Rectal smooth muscle tissue (tissue), 1 donor: ENCODE measurements around the gene CCDC186.

ENCODE experiments used
- H3K27ac ChIP-seq: one replicate; pipeline ENCODE4 v1.7.0; 2013; ENCODE audit warnings: low read depth, low read length, inconsistent platforms
- H3K27me3 ChIP-seq: one replicate; pipeline ENCODE4 v1.7.0; 2013; ENCODE audit warnings: low read length; ENCODE audit not compliant: control insufficient read depth, insufficient read depth
- H3K36me3 ChIP-seq: one replicate; pipeline ENCODE4 v1.7.0; 2013; ENCODE audit warnings: low read length; ENCODE audit not compliant: control insufficient read depth, insufficient read depth
- H3K4me1 ChIP-seq: one replicate; pipeline ENCODE4 v1.7.0; 2013; ENCODE audit warnings: low read length; ENCODE audit not compliant: control insufficient read depth, insufficient read depth
- H3K4me3 ChIP-seq: one replicate; pipeline ENCODE4 v1.7.0; 2013; ENCODE audit warnings: low read length
- H3K9ac ChIP-seq: one replicate; pipeline ENCODE4 v1.7.0; 2013; ENCODE audit warnings: low read length

The CCDC186 gene

GRCh38 chr10:114096864-114097263 lies 77.1 kb downstream of the CCDC186 start:
- Histone ChIP-seq H3K27ac (no peak overlapping the region), H3K27me3 (peaks cover 5% of the 10 kb centered on the region), H3K4me3 (no peak overlapping the region)

GRCh38 chr10:114095559-114096337 lies 78.3 kb downstream of the CCDC186 start:
- Histone ChIP-seq H3K36me3 (no peaks in the 10 kb centered on the region), H3K9ac (no peak overlapping the region), H3K4me1 (no peaks in the 10 kb centered on the region), H3K4me3 (no peak overlapping the region), H3K27me3 (no peaks in the 10 kb centered on the region), H3K27ac (no peak overlapping the region)

More at GRCh38 chr10:114096864-114097263, 77.1 kb downstream of the CCDC186 start:
- no peaks in the 10 kb centered on the region for H3K4me1 ChIP-seq
- no peak overlapping the region for H3K9ac ChIP-seq
- no peaks in the 10 kb centered on the region for H3K36me3 ChIP-seq

GRCh38 chr10:114094795-114095194 lies 79.2 kb downstream of the CCDC186 start:
- Histone ChIP-seq H3K27me3 (no peaks in the 10 kb centered on the region), H3K27ac (no peak overlapping the region), H3K9ac (no peak overlapping the region), H3K4me1 (no peaks in the 10 kb centered on the region), H3K4me3 (no peak overlapping the region), H3K36me3 (no peaks in the 10 kb centered on the region)

- H3K4me3 ChIP-seq = no peak overlapping the region
- no peaks in the 10 kb centered on the region for H3K27me3 ChIP-seq
- H3K36me3 ChIP-seq = no peaks in the 10 kb centered on the region
- no peaks in the 10 kb centered on the region for H3K4me1 ChIP-seq
- no peak overlapping the region for H3K27ac ChIP-seq
- no peak overlapping the region for H3K9ac ChIP-seq
Observed at GRCh38 chr10:114087655-114088054, 86.3 kb downstream of the CCDC186 start.

- H3K4me3 ChIP-seq = no peak overlapping the region
- no peaks in the 10 kb centered on the region for H3K36me3 ChIP-seq
- H3K9ac ChIP-seq = no peak overlapping the region
- H3K27me3 ChIP-seq = no peaks in the 10 kb centered on the region
- no peaks in the 10 kb centered on the region for H3K4me1 ChIP-seq
- H3K27ac ChIP-seq = no peak overlapping the region
Observed at GRCh38 chr10:114087255-114087654, 86.7 kb downstream of the CCDC186 start.

GRCh38 chr10:114084215-114084614 lies 89.8 kb downstream of the CCDC186 start:
- Histone ChIP-seq H3K27me3 (no peaks in the 10 kb centered on the region), H3K4me3 (no peak overlapping the region), H3K4me1 (no peaks in the 10 kb centered on the region), H3K9ac (no peak overlapping the region), H3K27ac (no peak overlapping the region), H3K36me3 (no peaks in the 10 kb centered on the region)

GRCh38 chr10:114083040-114083439 lies 91.0 kb downstream of the CCDC186 start:
- H3K27me3 ChIP-seq = no peaks in the 10 kb centered on the region
- H3K9ac ChIP-seq = no peak overlapping the region
- no peak overlapping the region for H3K27ac ChIP-seq
- no peaks in the 10 kb centered on the region for H3K36me3 ChIP-seq
- no peak overlapping the region for H3K4me3 ChIP-seq
- H3K4me1 ChIP-seq = no peaks in the 10 kb centered on the region

GRCh38 chr10:114081911-114082583 lies 92.0 kb downstream of the CCDC186 start:
- Histone ChIP-seq H3K4me1 (no peaks in the 10 kb centered on the region), H3K4me3 (no peak overlapping the region), H3K27ac (no peak overlapping the region), H3K9ac (no peak overlapping the region), H3K27me3 (no peaks in the 10 kb centered on the region), H3K36me3 (no peaks in the 10 kb centered on the region)

GRCh38 chr10:114079421-114079820 lies 94.6 kb downstream of the CCDC186 start:
- no peak overlapping the region for H3K27ac ChIP-seq
- H3K9ac ChIP-seq = no peak overlapping the region
- H3K27me3 ChIP-seq = no peaks in the 10 kb centered on the region
- H3K4me3 ChIP-seq = no peak overlapping the region
- H3K4me1 ChIP-seq = no peaks in the 10 kb centered on the region
- no peaks in the 10 kb centered on the region for H3K36me3 ChIP-seq

- Histone ChIP-seq H3K4me3 (no peak overlapping the region), H3K4me1 (no peaks in the 10 kb centered on the region), H3K9ac (no peak overlapping the region), H3K36me3 (no peaks in the 10 kb centered on the region), H3K27ac (no peak overlapping the region), H3K27me3 (no peaks in the 10 kb centered on the region)
Observed at GRCh38 chr10:114078346-114078745, 95.7 kb downstream of the CCDC186 start.

GRCh38 chr10:114077815-114078219 lies 96.2 kb downstream of the CCDC186 start:
- Histone ChIP-seq H3K36me3 (no peaks in the 10 kb centered on the region), H3K27ac (no peak overlapping the region), H3K9ac (no peak overlapping the region), H3K27me3 (no peaks in the 10 kb centered on the region), H3K4me1 (no peaks in the 10 kb centered on the region), H3K4me3 (no peak overlapping the region)

- no peak overlapping the region for H3K4me3 ChIP-seq
- no peaks in the 10 kb centered on the region for H3K36me3 ChIP-seq
Observed at GRCh38 chr10:114077347-114077746, 96.7 kb downstream of the CCDC186 start.

GRCh38 chr10:114075093-114075492 lies 98.9 kb downstream of the CCDC186 start:
- H3K9ac ChIP-seq = no peak overlapping the region
- no peak overlapping the region for H3K27ac ChIP-seq
- no peaks in the 10 kb centered on the region for H3K36me3 ChIP-seq

More at GRCh38 chr10:114077347-114077746, 96.7 kb downstream of the CCDC186 start:
- H3K9ac ChIP-seq = no peak overlapping the region
- H3K27ac ChIP-seq = no peak overlapping the region
- H3K27me3 ChIP-seq = no peaks in the 10 kb centered on the region
- no peaks in the 10 kb centered on the region for H3K4me1 ChIP-seq

More at GRCh38 chr10:114075093-114075492, 98.9 kb downstream of the CCDC186 start:
- Histone ChIP-seq H3K27me3 (no peaks in the 10 kb centered on the region), H3K4me3 (no peak overlapping the region), H3K4me1 (no peaks in the 10 kb centered on the region)
